IPS-NIHi7 (cell line): Measurements from ENCODE around the gene FAM174B.

Experiments used
- DNase-seq: peaks from one replicate; pipeline ENCODE4 v3.0.0; 2012; ENCODE audit warnings: mixed read lengths; ENCODE audit errors: extremely low spot score

FAM174B gene

DNA sequence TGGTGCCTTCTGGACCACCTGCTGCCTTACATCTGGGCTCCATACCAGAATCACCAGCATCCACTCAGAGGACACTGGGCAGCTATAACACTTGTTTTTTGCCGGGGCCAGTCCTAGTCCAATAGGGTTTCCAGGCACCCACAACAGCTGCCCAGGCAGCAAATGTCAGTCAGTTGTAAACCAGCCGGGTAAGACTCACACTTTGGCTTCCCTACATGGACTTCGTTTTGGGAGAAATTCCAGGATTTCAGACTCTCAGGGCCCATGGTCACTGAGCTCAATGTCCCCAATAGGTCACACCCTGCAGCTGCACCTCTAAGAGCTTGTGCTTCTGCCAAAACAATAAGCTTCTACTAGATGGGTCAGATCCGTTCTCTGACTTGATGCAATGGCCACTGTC, 83.8 kb downstream of the FAM174B start:
- DNase-seq, result no peak

DNA sequence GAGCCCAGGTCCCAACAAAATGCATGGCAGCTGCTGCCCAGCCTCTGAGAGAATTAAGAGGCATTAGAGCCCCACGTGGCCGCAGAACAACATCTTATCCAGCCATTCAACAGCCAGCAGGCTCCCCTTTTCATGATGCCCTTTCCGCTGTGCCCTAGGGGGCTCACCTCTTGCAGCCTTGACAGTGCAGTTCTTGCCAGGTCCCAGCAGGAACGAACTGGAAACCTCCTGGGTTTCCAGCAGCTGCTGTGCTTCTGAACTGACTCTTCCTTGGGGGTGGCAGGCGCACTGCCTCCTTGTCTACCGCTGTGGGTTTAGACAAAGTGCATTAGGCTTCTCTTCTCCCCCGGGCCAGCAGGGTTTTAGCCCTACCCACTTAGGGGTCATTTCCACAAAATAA, 85.2 kb downstream of the FAM174B start:
- no peak for DNase-seq

DNA sequence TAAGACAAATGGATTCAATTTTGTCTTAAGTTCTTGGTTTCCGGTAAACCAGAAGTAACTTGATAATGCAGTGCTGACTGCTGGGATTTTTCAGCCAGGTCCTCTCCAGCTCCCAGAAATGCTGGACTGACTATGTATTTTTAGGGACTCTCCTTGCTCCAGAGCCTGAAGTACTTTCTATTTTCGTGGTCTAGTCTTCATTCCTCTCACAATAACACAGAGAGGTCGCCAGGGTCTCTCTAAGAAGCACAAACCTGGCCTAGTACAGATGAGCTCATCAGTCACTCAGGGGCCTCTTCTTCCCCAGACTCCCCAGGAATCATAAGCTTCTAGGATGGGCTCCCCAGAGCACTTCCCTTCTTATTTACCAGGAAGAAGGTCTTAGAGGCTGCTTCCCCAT, 85.8 kb downstream of the FAM174B start:
- DNase-seq, result no peak
